ENCODE data around the gene PGBD1. TPM values are rescaled to one million over a fixed set of nuclear protein-coding genes. Genes with fewer than 3 reads are reported as not detected.

PGBD1 gene
- total RNA-seq, 1 donor from 2014 or later: 7.9 TPM

DNA sequence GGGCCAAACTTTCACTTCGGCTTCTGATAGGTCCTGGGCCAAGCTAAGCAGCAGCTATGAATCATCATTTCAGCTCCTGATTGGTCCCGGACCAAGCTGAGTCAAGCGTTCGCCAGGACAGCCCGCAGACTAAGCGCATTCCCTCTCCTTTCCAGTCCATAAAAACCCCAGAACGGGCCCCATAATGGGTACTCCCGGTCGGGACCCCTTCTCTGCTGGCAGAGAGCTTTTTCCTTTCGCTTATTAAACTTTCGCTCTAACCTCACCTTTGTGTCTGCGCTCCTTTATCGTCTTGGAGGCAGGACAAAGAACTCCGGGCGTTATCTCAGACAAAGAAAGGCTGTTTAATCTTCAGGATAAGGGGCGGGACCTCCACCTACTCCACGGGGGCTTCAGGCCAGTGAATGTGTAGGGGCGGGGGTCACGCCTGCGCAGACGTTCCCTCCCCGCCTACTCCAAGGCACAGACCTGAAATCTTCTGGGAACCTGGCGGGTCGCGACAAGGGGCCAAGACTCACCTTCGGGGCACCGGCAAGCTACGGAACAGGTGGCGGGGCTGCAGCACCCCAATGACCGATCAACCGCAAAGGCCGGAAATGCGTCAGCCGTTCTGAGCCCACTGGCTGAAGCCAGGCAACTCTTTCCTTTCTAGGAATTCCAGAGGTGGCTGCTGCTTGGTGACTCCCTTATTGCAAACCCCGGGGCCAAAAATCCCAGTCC, 54.4 kb downstream of the PGBD1 start, which contains the start of gene ZSCAN31:
Gene ZSCAN31 (minus strand): TSS at position 585 of the 720 bp plus-strand sequence. CDS start 6,465 bp downstream, outside the sequence.
- Mint-ChIP-seq H3K4me1 (ENCODE audit: low read depth, unreplicated experiment) (no peaks in the 10 kb centered on the region), H3K27ac (ENCODE audit: unreplicated experiment) (no peak within 1 kb of the TSS), H3K27me3 (ENCODE audit: low read depth, unreplicated experiment) (no peaks in the 10 kb centered on the region), H3K9me3 (ENCODE audit: unreplicated experiment) (no peaks in the 10 kb centered on the region), H3K4me3 (ENCODE audit: unreplicated experiment) (no peak within 1 kb of the TSS), H3K36me3 (ENCODE audit: low read depth, unreplicated experiment) (peaks cover under 1% of the 10 kb centered on the region)
- H3K9me3 ChIP-seq (ENCODE audit: insufficient read depth, low read depth, low read length): no peaks in the 10 kb centered on the region
- H2AFZ ChIP-seq (ENCODE audit: low read depth, low read length): peak within 1 kb of the TSS; percentile 59
- TF ChIP-seq, protein P1, sequence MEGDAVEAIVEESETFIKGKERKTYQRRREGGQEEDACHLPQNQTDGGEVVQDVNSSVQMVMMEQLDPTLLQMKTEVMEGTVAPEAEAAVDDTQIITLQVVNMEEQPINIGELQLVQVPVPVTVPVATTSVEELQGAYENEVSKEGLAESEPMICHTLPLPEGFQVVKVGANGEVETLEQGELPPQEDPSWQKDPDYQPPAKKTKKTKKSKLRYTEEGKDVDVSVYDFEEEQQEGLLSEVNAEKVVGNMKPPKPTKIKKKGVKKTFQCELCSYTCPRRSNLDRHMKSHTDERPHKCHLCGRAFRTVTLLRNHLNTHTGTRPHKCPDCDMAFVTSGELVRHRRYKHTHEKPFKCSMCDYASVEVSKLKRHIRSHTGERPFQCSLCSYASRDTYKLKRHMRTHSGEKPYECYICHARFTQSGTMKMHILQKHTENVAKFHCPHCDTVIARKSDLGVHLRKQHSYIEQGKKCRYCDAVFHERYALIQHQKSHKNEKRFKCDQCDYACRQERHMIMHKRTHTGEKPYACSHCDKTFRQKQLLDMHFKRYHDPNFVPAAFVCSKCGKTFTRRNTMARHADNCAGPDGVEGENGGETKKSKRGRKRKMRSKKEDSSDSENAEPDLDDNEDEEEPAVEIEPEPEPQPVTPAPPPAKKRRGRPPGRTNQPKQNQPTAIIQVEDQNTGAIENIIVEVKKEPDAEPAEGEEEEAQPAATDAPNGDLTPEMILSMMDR (IDR thresholded peaks at IDR 0.05; ENCODE audit: insufficient read depth, low read depth, low read length): no peak
- TF ChIP-seq EZH2 (IDR thresholded peaks at IDR 0.05; ENCODE audit: insufficient read depth, low read length): no peak
- peak within 1 kb of the TSS; percentile 80 for H3K4me3 ChIP-seq (ENCODE audit: insufficient read depth, low read depth, low read length)
- FAIRE-seq (peak; percentile 68), DNase-seq (ENCODE audit: low read depth) (peak; percentile 99)
- H3K4me1 ChIP-seq (ENCODE audit: insufficient read depth, low read length): peaks cover 14% of the 10 kb centered on the region
- no peaks in the 10 kb centered on the region for H3K36me3 ChIP-seq (ENCODE audit: insufficient read depth, low read length)
- H3K4me2 ChIP-seq (ENCODE audit: low read length): peak within 1 kb of the TSS; percentile 87
- H3K9ac ChIP-seq (ENCODE audit: low read length): peak within 1 kb of the TSS; percentile 90
- no peaks in the 10 kb centered on the region for H4K20me1 ChIP-seq (ENCODE audit: insufficient read depth, low read length)
- no peaks in the 10 kb centered on the region for H3K79me2 ChIP-seq (ENCODE audit: insufficient read depth, low read length)
- H3K27me3 ChIP-seq (ENCODE audit: insufficient read depth, low read length): no peaks in the 10 kb centered on the region
- H3K27ac ChIP-seq (ENCODE audit: low read depth, low read length): peak within 1 kb of the TSS; percentile 95

DNA sequence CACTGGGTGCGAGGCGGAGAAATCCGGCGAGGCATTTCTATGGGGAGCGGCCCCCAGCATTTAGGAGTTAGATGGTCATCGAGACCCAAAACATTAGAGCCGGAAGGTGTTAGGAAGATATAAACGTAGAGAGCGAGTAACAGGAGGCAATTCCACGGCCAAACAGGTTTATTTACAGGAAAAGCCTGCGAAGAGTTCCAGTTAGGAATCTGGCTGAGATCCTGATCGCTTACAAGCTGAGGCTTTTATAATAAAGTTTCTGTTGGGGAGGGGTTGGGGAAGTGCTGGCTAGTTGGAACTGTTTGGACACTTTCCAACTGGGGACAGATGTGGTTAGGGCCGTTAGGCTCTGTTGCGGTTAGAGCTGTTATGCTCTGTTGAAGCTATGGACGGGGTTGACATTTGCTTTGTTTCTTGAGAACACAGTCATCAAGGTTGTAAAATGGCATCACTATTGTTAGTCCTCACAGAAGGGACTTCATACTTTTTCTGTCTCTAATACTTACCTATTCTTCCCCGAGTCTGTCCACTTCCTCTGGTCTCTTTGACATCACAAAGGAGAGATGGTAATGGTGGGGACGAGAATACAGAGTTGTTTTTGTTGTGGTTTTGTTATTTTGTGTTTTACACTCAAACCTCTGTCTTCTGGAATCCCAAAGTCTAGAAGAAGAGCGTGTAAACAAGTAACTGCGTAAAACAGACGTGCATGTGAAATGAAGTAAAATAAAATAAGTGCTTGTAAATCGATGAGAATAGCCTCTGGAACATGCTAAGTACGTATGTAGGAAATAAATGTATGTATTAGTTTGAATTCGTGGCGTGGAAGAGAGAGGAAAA, 55.1 kb downstream of the PGBD1 start:
- no peak overlapping the region for H3K27ac Mint-ChIP-seq (ENCODE audit: unreplicated experiment)
- no peak for TF ChIP-seq EZH2 (IDR thresholded peaks at IDR 0.05; ENCODE audit: insufficient read depth, low read length)
- TF ChIP-seq, protein P1 (IDR thresholded peaks at IDR 0.05; ENCODE audit: insufficient read depth, low read depth, low read length): no peak
- no peaks in the 10 kb centered on the region for H3K4me1 Mint-ChIP-seq (ENCODE audit: low read depth, unreplicated experiment)
- H3K79me2 ChIP-seq (ENCODE audit: insufficient read depth, low read length): no peaks in the 10 kb centered on the region
- no peaks in the 10 kb centered on the region for H3K9me3 ChIP-seq (ENCODE audit: insufficient read depth, low read depth, low read length)
- H3K9me3 Mint-ChIP-seq (ENCODE audit: unreplicated experiment): no peaks in the 10 kb centered on the region
- no peaks in the 10 kb centered on the region for H4K20me1 ChIP-seq (ENCODE audit: insufficient read depth, low read length)
- no peaks in the 10 kb centered on the region for H3K36me3 ChIP-seq (ENCODE audit: insufficient read depth, low read length)
- H3K4me1 ChIP-seq (ENCODE audit: insufficient read depth, low read length): peaks cover 14% of the 10 kb centered on the region
- peak overlapping the region; percentile 87 for H3K4me2 ChIP-seq (ENCODE audit: low read length)
- FAIRE-seq (no peak), DNase-seq (ENCODE audit: low read depth) (peak; percentile 58)
- peak overlapping the region; percentile 80 for H3K4me3 ChIP-seq (ENCODE audit: insufficient read depth, low read depth, low read length)
- peak overlapping the region; percentile 59 for H2AFZ ChIP-seq (ENCODE audit: low read depth, low read length)
- peak overlapping the region; percentile 90 for H3K9ac ChIP-seq (ENCODE audit: low read length)
- H3K27me3 ChIP-seq (ENCODE audit: insufficient read depth, low read length): no peaks in the 10 kb centered on the region
- H3K4me3 Mint-ChIP-seq (ENCODE audit: unreplicated experiment): no peak overlapping the region
- H3K36me3 Mint-ChIP-seq (ENCODE audit: low read depth, unreplicated experiment): peaks cover 2% of the 10 kb centered on the region
- H3K27me3 Mint-ChIP-seq (ENCODE audit: low read depth, unreplicated experiment): no peaks in the 10 kb centered on the region
- H3K27ac ChIP-seq (ENCODE audit: low read depth, low read length): peak overlapping the region; percentile 95
